ENCODE measurements around the gene C4B. TPM values are rescaled to one million over a fixed set of nuclear protein-coding genes. Genes with fewer than 3 reads are reported as not detected.
"Not testable (repeated sequence)": the region's sequence is repeated elsewhere in the genome, so short reads cannot be mapped to it uniquely, and the experiment has no call there.

The C4B gene
- total RNA-seq, 1 donor from 2014 or later = 155 TPM

DNA sequence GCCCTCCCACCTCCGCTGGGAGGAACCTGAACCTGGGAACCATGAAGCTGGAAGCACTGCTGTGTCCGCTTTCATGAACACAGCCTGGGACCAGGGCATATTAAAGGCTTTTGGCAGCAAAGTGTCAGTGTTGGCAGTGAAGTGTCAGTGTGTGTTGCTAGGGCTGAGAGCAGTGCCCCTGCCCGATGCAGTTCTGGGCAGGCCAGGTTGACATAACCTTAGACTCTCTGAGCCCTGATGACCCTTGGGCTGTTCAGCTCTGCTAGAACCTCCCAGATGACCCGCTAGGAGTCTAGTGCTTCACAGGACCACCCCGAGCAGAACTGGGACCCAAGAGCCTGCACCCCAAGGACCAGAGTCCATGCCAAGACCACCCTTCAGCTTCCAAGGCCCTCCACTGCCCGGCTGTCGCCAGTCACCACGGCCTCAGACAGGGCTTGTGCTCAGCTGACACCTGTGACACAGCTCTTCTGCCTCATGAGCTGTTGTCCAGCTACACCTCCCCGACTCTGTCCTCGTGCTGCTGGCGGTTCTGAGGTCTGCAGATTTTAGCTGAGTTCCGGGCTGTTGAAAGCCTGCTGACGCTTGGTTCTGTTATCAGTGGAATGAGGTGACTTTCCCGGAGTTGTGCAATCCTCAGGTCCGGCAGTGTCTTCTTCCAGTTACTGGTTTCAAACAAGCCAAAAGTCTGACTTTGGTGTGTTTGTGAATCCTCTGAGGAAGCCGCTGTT is 20.9 kb downstream of the C4B start:
- not testable (repeated sequence) for DNase-seq (ENCODE audit: low spot score)

DNA sequence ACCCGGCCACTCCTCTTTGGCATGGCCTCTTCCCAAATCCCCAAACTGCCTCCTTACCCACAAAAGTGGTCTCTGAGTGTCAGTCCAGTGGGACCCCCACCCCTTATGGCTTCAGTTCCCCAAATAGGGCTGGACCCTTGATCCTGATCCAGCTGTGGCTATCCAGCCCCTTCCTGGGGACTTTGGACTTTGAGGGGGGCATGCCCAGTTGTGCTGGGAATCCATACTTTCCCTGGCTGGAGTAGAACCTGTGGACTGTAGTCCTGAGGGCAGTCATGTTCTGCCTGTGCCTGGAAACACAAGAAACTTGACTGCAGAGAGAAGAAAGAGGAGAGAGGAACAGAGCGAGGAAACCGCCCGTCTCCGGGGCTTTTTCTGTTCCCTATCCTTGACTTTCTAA is 22.5 kb downstream of the C4B start:
- DNase-seq (ENCODE audit: low spot score) = not testable (repeated sequence)

DNA sequence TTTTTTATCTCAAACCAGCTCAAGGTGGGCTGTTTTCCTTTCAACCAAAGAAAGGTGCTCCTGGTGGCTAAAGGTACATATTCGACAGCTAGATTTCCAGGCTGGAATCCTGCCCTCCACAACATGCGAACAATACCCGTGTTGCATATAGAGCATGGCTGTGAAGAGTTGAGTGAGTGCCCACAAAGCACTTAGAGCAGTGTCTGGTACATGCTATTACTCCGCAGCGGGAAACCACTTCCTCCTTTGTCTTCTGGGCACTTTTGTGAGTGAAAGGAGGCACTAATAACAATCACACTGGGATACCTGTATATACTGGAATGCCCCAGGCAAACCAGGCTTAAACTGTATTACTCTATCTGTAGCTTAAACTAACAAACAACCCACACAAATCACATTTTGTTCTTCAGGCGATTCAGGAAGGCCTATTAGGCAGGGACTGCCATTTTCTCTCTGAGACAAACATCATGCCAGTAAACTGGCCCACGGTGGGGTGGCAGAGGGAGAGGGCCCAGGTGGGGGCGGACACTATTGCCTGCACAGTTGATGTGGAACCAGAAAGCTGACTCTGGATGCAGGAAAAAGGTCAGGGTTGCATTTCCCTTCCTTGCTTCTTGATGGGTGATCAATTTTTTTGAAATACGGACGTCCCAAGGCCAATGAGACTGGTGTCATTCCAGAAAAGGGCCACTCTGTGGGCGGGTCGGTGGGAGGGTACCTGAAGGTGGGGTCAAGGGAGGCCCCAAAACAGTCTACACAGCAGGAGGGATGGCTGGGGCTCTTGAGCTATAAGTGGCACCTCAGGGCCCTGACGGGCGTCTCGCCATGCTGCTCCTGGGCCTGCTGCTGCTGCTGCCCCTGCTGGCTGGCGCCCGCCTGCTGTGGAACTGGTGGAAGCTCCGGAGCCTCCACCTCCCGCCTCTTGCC is 23.3 kb downstream of the C4B start, which contains the start of gene CYP21A2:
CYP21A2 (plus strand) TSS at position 818 of the 927 bp plus-strand sequence; CDS start at position 826, 8 bp downstream.
- DNase-seq (ENCODE audit: low spot score) = not testable (repeated sequence)

GRCh38 chr6:32038878-32039277 is 24.3 kb downstream of the C4B start:
- DNase-seq (ENCODE audit: low spot score) = not testable (repeated sequence)

DNA sequence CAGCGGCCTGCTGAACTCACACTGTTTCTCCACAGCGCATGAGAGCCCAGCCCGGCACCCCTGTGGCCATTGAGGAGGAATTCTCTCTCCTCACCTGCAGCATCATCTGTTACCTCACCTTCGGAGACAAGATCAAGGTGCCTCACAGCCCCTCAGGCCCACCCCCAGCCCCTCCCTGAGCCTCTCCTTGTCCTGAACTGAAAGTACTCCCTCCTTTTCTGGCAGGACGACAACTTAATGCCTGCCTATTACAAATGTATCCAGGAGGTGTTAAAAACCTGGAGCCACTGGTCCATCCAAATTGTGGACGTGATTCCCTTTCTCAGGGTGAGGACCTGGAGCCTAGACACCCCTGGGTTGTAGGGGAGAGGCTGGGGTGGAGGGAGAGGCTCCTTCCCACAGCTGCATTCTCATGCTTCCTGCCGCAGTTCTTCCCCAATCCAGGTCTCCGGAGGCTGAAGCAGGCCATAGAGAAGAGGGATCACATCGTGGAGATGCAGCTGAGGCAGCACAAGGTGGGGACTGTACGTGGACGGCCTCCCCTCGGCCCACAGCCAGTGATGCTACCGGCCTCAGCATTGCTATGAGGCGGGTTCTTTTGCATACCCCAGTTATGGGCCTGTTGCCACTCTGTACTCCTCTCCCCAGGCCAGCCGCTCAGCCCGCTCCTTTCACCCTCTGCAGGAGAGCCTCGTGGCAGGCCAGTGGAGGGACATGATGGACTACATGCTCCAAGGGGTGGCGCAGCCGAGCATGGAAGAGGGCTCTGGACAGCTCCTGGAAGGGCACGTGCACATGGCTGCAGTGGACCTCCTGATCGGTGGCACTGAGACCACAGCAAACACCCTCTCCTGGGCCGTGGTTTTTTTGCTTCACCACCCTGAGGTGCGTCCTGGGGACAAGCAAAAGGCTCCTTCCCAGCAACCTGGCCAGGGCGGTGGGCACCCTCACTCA is 25.0 kb downstream of the C4B start:
- not testable (repeated sequence) for DNase-seq (ENCODE audit: low spot score)

GRCh38 chr6:32040299-32041049 is 25.9 kb downstream of the C4B start:
- DNase-seq (ENCODE audit: low spot score) = not testable (repeated sequence)

GRCh38 chr6:32041050-32041321 is 26.4 kb downstream of the C4B start:
- not testable (repeated sequence) for DNase-seq (ENCODE audit: low spot score)

DNA sequence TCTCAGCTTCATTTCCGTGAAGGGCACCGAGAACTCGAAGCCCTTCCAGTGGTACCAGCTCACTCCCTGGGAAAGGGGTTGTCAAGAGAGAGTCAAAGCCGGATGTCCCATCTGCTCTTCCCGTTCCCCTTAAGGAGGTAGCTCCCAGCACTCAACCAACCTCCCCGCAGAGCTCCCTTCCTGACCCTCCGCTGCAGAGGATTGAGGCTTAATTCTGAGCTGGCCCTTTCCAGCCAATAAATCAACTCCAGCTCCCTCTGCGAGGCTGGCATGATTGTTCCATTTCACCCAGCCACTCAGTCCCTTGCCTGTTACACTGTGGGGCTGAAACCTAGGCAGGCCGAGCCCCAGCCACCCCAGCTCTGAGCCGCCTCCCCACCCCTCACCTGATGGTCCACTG is 26.8 kb downstream of the C4B start:
- DNase-seq (ENCODE audit: low spot score) = not testable (repeated sequence)

- not testable (repeated sequence) for DNase-seq (ENCODE audit: low spot score)
These were observed 27.7 kb downstream of the C4B start for GRCh38 chr6:32042276-32042675.

- DNase-seq (ENCODE audit: low spot score) = not testable (repeated sequence)
These were observed 29.2 kb downstream of the C4B start for GRCh38 chr6:32043589-32044380.

DNA sequence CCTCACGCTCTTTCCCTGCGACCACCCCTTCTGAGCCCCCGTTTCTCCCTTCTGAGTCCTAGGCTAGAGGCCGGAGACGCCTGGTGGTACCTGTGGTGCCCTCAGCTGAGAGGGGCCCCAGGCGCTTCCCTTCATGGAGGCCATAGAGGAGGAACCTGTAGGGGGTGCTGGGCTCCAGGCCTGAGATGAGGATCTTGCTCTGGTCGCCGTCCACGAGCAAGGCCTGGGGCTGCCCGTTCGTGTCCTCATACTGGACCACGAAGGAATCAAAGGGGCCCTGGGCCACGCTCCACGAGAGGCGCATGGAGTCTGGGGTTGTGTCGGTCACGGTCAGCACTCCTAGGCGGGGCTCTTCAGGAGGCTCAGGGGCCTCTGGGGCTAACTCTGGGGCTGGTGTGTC is 30.3 kb downstream of the C4B start:
- DNase-seq (ENCODE audit: low spot score) = not testable (repeated sequence)

- no peak for DNase-seq (ENCODE audit: low spot score)
These were observed 31.3 kb downstream of the C4B start for GRCh38 chr6:32045811-32046449.

DNA sequence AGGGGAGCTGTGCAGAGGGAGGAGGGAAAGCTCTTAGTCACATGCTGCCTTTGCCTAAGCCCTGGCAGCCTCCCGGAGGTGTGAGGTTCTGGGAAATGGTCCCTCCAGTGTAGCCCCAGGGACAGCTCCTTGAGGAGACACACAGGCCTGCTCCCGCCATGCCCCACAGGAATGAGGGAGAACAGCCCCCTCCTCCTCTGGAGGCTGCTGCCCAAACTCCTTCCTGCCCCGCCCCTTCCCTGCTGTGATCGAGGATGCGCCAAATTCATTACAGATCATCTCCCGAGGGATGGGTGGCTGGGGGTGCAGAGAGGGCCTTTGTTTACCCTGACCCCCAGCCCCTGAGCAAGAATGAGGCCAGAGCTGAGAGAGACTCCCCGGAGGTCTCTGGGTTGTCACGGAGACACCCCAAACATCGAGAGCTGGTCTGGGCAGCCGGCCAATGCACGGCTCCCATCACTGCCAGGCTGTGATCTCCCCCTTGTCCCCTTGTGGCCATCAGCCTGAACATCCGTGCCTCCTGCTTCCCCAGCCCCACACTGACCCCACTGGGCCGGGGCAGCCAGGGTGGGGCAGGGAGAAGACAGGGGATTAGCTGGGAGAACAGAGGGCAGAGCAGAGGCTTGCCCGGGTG is 32.0 kb downstream of the C4B start:
- DNase-seq (ENCODE audit: low spot score) = no peak

GRCh38 chr6:32047084-32047478 is 32.5 kb downstream of the C4B start:
- DNase-seq (ENCODE audit: low spot score) = no peak

DNA sequence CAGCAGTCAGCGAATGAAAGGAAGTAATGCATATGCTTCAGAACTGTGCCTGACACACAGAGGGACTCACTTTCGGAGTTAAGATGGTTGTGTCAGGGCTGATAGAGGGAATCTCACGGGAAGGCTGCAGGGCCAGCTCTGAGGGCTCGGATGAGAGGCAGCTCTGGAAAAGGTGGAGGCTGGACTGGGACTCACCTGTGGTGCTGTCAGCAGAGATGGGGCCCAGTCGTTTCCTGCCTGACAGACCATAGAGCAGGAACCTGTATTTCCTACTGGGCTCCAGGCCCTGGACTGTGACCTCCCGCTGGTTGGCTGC is 32.9 kb downstream of the C4B start:
- DNase-seq (ENCODE audit: low spot score) = no peak

- DNase-seq (ENCODE audit: low spot score) = peak; percentile 68
These were observed 33.5 kb downstream of the C4B start for GRCh38 chr6:32047855-32048766.

- not testable (repeated sequence) for DNase-seq (ENCODE audit: low spot score)
These were observed 34.6 kb downstream of the C4B start for GRCh38 chr6:32049149-32049548.

- not testable (repeated sequence) for DNase-seq (ENCODE audit: low spot score)
These were observed 35.1 kb downstream of the C4B start for GRCh38 chr6:32049736-32050135.
